22Rv1 (cell line): ENCODE results near the gene SNX8.

Experiments
- CTCF ChIP-seq: fragments of 450-650 bp; IDR thresholded peaks from 2 replicates; pipeline ENCODE4 v1.5.1; 2017; ENCODE audit warnings: mild to moderate bottlenecking
- ZFX ChIP-seq: fragments of 450-650 bp; IDR thresholded peaks from 2 replicates; pipeline ENCODE4 v1.6.1; 2017; ENCODE audit warnings: antibody characterized with exemption, borderline replicate concordance

- TF ChIP-seq CTCF = no peak
- TF ChIP-seq ZFX = no peak
Observed at GRCh38 chr7:2353113-2353935, 39.1 kb upstream of the SNX8 start.
